Measurements from ENCODE around the gene DCST2. TPM values are rescaled to one million over a fixed set of nuclear protein-coding genes. Genes with fewer than 3 reads are reported as not detected.

The DCST2 gene
- total and polyA plus RNA-seq, 9 of the 15 experiments (the other 6 are each of a cell fraction or from before 2014, with no cell fraction given): 0.09 to 0.49 (median 0.11) TPM; not detected in 3

GRCh38 chr1:155000726-155001424 lies 32.7 kb downstream of the DCST2 start (continued):
- TF ChIP-seq, protein P1, sequence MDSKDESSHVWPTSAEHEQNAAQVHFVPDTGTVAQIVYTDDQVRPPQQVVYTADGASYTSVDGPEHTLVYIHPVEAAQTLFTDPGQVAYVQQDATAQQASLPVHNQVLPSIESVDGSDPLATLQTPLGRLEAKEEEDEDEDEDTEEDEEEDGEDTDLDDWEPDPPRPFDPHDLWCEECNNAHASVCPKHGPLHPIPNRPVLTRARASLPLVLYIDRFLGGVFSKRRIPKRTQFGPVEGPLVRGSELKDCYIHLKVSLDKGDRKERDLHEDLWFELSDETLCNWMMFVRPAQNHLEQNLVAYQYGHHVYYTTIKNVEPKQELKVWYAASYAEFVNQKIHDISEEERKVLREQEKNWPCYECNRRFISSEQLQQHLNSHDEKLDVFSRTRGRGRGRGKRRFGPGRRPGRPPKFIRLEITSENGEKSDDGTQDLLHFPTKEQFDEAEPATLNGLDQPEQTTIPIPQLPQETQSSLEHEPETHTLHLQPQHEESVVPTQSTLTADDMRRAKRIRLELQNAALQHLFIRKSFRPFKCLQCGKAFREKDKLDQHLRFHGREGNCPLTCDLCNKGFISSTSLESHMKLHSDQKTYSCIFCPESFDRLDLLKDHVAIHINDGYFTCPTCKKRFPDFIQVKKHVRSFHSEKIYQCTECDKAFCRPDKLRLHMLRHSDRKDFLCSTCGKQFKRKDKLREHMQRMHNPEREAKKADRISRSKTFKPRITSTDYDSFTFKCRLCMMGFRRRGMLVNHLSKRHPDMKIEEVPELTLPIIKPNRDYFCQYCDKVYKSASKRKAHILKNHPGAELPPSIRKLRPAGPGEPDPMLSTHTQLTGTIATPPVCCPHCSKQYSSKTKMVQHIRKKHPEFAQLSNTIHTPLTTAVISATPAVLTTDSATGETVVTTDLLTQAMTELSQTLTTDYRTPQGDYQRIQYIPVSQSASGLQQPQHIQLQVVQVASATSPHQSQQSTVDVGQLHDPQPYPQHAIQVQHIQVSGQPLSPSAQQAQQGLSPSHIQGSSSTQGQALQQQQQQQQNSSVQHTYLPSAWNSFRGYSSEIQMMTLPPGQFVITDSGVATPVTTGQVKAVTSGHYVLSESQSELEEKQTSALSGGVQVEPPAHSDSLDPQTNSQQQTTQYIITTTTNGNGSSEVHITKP (IDR thresholded peaks at IDR 0.05; ENCODE audit: partially characterized antibody): peak; percentile 91
- TF ChIP-seq ZNF431 (CRISPR knock-in tag; IDR thresholded peaks at IDR 0.05): 0 out of 2 replicates have a peak, but pooled peaks have one; percentile 54
- TF ChIP-seq, protein P2, sequence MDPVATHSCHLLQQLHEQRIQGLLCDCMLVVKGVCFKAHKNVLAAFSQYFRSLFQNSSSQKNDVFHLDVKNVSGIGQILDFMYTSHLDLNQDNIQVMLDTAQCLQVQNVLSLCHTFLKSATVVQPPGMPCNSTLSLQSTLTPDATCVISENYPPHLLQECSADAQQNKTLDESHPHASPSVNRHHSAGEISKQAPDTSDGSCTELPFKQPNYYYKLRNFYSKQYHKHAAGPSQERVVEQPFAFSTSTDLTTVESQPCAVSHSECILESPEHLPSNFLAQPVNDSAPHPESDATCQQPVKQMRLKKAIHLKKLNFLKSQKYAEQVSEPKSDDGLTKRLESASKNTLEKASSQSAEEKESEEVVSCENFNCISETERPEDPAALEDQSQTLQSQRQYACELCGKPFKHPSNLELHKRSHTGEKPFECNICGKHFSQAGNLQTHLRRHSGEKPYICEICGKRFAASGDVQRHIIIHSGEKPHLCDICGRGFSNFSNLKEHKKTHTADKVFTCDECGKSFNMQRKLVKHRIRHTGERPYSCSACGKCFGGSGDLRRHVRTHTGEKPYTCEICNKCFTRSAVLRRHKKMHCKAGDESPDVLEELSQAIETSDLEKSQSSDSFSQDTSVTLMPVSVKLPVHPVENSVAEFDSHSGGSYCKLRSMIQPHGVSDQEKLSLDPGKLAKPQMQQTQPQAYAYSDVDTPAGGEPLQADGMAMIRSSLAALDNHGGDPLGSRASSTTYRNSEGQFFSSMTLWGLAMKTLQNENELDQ (CRISPR knock-in tag; IDR thresholded peaks at IDR 0.05; ENCODE audit: borderline replicate concordance): no peak
- TF ChIP-seq CBX2 (IDR thresholded peaks at IDR 0.05; ENCODE audit: insufficient read depth, low read length, poor library complexity, severe bottlenecking): no peak
- peak; percentile 62; the same call in 1 of the 2 replicates for TF ChIP-seq ZNF263 (CRISPR knock-in tag; IDR thresholded peaks at IDR 0.05; ENCODE audit: borderline replicate concordance)
- peak; percentile 37; the same call in 1 of the 2 replicates for TF ChIP-seq KLF13 (tag; IDR thresholded peaks at IDR 0.05; ENCODE audit: borderline replicate concordance, low read depth)
- no peak for TF ChIP-seq BDP1 (IDR thresholded peaks at IDR 0.05; ENCODE audit: insufficient read depth, insufficient read length)
- TF ChIP-seq ZNF197 (CRISPR knock-in tag; IDR thresholded peaks at IDR 0.05; ENCODE audit: low read depth): peak; percentile 27; the same call in 1 of the 2 replicates
- TF ChIP-seq, protein P3, sequence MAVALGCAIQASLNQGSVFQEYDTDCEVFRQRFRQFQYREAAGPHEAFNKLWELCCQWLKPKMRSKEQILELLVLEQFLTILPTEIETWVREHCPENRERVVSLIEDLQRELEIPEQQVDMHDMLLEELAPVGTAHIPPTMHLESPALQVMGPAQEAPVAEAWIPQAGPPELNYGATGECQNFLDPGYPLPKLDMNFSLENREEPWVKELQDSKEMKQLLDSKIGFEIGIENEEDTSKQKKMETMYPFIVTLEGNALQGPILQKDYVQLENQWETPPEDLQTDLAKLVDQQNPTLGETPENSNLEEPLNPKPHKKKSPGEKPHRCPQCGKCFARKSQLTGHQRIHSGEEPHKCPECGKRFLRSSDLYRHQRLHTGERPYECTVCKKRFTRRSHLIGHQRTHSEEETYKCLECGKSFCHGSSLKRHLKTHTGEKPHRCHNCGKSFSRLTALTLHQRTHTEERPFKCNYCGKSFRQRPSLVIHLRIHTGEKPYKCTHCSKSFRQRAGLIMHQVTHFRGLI (CRISPR knock-in tag; IDR thresholded peaks at IDR 0.05): no peak
- TF ChIP-seq SMARCC2 (IDR thresholded peaks at IDR 0.05; ENCODE audit: low read depth): peak; percentile 83; the same call in 1 of the 2 replicates
- TF ChIP-seq TRIM24 (IDR thresholded peaks at IDR 0.05): peak; percentile 24 to 64; a peak in 2 of 4 replicates
- peak; percentile 90 for TF ChIP-seq ZNF830 (CRISPR knock-in tag; IDR thresholded peaks at IDR 0.05)
- no peak for TF ChIP-seq RBM14 (IDR thresholded peaks at IDR 0.05; ENCODE audit: borderline replicate concordance, insufficient read depth, low read depth, low read length)
- peak; percentile 93 for TF ChIP-seq ZEB2 (IDR thresholded peaks at IDR 0.05)
- peak; percentile 62; the same call in 1 of the 2 replicates for TF ChIP-seq ESRRA (IDR thresholded peaks at IDR 0.05; ENCODE audit: borderline replicate concordance, low read depth)
- no peak for TF ChIP-seq SLC30A9 (CRISPR knock-in tag; IDR thresholded peaks at IDR 0.05)
- 0 out of 2 replicates have a peak, but pooled peaks have one; percentile 48 for TF ChIP-seq ZNF41 (CRISPR knock-in tag; conservative IDR thresholded peaks at IDR 0.05)
- no peak for TF ChIP-seq PRMT5 (CRISPR knock-in tag; IDR thresholded peaks at IDR 0.05)
- peak; percentile 91 for TF ChIP-seq RBM39 (optimal IDR thresholded peaks at IDR 0.05; ENCODE audit: low read depth, low read length)
- TF ChIP-seq PCBP1 (IDR thresholded peaks at IDR 0.05; ENCODE audit: low read depth, low read length, poor library complexity, severe bottlenecking): peak; percentile 65
- TF ChIP-seq TFAM (CRISPR knock-in tag; conservative IDR thresholded peaks at IDR 0.05): no peak

All from K562 (cell line).